Gastrocnemius medialis (tissue), 4 donors: ENCODE data around the gene PTGES2. TPM values are rescaled to one million over a fixed set of nuclear protein-coding genes. Genes with fewer than 3 reads are reported as not detected.

Experiments
- ATAC-seq, 2 donors: fragments of 150-250 bp; one replicate each; pipeline ENCODE4 v1.9.1; 2016
- DNase-seq, 2 donors: peaks; one replicate each; pipeline ENCODE4 v3.0.0-alpha.2; 2019
- H3K27ac ChIP-seq, 4 donors: fragments of 200-600 bp; sonication (generic); 1 replicate in 1 of 4; 2 replicates in 3 of 4; pipeline ENCODE4 v1.5.1; 2016 to 2018; ENCODE audit warnings: mild to moderate bottlenecking in 2 of 4, moderate library complexity in 1 of 4
- H3K27me3 ChIP-seq, 3 donors: fragments of 200-600 bp; sonication (generic) in 2 of 3; 1 replicate in 1 of 3; 2 replicates in 2 of 3; pipeline versions ENCODE4 v1.5.1 to v1.6.0; 2016 to 2019; ENCODE audit warnings: mild to moderate bottlenecking in 1 of 3, moderate library complexity in 1 of 3
- H3K36me3 ChIP-seq, 2 donors: fragments of 200-600 bp; sonication (generic) in 1 of 2; one replicate each; pipeline ENCODE4 v1.5.1; 2017 to 2018
- H3K4me1 ChIP-seq, 2 donors: fragments of 200-600 bp; sonication (generic) in 1 of 2; one replicate each; pipeline ENCODE4 v1.5.1; 2016 to 2017; ENCODE audit warnings: mild to moderate bottlenecking in 2 of 2
- H3K4me3 ChIP-seq, 4 donors: fragments of 200-600 bp; sonication (generic) in 3 of 4; 1 replicate in 1 of 4; 2 replicates in 3 of 4; pipeline ENCODE4 v1.5.1; 2016 to 2019; ENCODE audit warnings: mild to moderate bottlenecking in 2 of 4
- H3K9me3 ChIP-seq, 3 donors: fragments of 200-600 bp; sonication (generic) in 2 of 3; 1 replicate in 1 of 3; 2 replicates in 2 of 3; pipeline ENCODE4 v1.5.1; 2016 to 2019
- POLR2A ChIP-seq, 2 donors: fragments of 450-650 bp; IDR thresholded peaks; one replicate each; pipeline ENCODE4 v1.6.1; 2017; ENCODE audit warnings: antibody characterized with exemption in 2 of 2, mild to moderate bottlenecking in 2 of 2, moderate library complexity in 2 of 2
- in situ Hi-C, 4 donors: fragments of 200-750 bp; cut with MboI; loops; one replicate each; pipeline versions ENCODE4 v1.15.0 to v1.8.0; 2017; ENCODE audit warnings: low sequenced_read_pairs in 4 of 4
- intact Hi-C: fragments of 100-400 bp; cut with DNase I; formaldehyde crosslinking; loops from one replicate; pipeline ENCODE4 v1.15.1; 2023; ENCODE audit warnings: low total_unique reads
- total RNA-seq, 4 donors: library from RNA; depleted of rRNA; stranded (reverse); fragments of >200 nt; gene quantifications; one replicate each; pipeline versions ENCODE4 v1.1.0 to v1.2.3, GENCODE V29; 2016
- TF ChIP-seq, protein P1 (sequence below), 5 experiments: fragments of 450-650 bp in 3 of 5; fragments of 200-600 bp in 2 of 5; sonication (generic) in 2 of 5; IDR thresholded peaks in 4 of 5; conservative IDR thresholded peaks in 1 of 5; 1 replicate in 4 of 5; 2 replicates in 1 of 5; pipeline ENCODE4 v1.5.1; 2016 to 2019; ENCODE audit warnings: antibody characterized with exemption in 5 of 5, mild to moderate bottlenecking in 3 of 5, moderate library complexity in 3 of 5

Gene PTGES2
- total RNA-seq, 4 donors from 2014 or later = 95.2 to 266 (median 155) TPM

DNA sequence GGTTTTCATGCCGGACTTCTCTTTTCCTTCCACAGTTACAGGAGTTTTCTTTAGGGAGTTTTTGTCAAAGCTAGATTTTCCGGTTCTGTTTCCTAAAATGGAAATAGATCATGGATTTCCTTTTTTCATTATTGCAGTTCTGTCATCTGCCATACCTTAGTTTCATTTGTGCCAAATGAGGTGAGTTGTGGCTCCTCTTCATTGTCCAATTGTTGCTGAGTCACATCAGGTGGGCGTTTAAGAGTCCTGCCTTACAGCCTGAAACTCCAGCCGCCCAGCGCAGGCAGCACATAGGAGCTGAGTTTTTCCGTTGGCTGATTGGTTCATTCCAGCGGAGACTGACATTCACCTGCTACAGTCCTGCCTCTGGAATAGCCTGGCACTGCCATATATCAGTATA lies 45.4 kb downstream of the PTGES2 start:
- in situ Hi-C loops (no loop called here), intact Hi-C loops (loop anchor here (5.0 kb wide), 1 partner anchor 35 kb away; no protein-coding TSS in a partner anchor)
- Histone ChIP-seq H3K4me1 (peaks cover 27 to 41% of the 10 kb centered on the region in 2 donors), H3K36me3 (no peaks in the 10 kb centered on the region), H3K4me3 (no peak overlapping the region), H3K27ac (peak overlapping the region; percentile 64 to 83 (median 66)), H3K27me3 (no peaks in the 10 kb centered on the region), H3K9me3 (no peaks in the 10 kb centered on the region)
- ATAC-seq = no peak
- no peak for DNase-seq
- no peak for TF ChIP-seq POLR2A (IDR thresholded peaks at IDR 0.05)
- TF ChIP-seq, protein P1, sequence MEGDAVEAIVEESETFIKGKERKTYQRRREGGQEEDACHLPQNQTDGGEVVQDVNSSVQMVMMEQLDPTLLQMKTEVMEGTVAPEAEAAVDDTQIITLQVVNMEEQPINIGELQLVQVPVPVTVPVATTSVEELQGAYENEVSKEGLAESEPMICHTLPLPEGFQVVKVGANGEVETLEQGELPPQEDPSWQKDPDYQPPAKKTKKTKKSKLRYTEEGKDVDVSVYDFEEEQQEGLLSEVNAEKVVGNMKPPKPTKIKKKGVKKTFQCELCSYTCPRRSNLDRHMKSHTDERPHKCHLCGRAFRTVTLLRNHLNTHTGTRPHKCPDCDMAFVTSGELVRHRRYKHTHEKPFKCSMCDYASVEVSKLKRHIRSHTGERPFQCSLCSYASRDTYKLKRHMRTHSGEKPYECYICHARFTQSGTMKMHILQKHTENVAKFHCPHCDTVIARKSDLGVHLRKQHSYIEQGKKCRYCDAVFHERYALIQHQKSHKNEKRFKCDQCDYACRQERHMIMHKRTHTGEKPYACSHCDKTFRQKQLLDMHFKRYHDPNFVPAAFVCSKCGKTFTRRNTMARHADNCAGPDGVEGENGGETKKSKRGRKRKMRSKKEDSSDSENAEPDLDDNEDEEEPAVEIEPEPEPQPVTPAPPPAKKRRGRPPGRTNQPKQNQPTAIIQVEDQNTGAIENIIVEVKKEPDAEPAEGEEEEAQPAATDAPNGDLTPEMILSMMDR (IDR thresholded peaks at IDR 0.05 in 4 of 5, conservative IDR thresholded peaks at IDR 0.05 in 1 of 5) = no peak

GRCh38 chr9:128081056-128081455 lies 46.5 kb downstream of the PTGES2 start:
- Histone ChIP-seq H3K27ac (peak overlapping the region; percentile 64 to 83 (median 66)), H3K4me3 (no peak overlapping the region), H3K27me3 (no peaks in the 10 kb centered on the region), H3K9me3 (no peaks in the 10 kb centered on the region), H3K4me1 (peaks cover 27 to 41% of the 10 kb centered on the region in 2 donors), H3K36me3 (no peaks in the 10 kb centered on the region)
- peak in 1 of 2 donors; percentile 68 for DNase-seq
- TF ChIP-seq POLR2A (IDR thresholded peaks at IDR 0.05) = no peak
- TF ChIP-seq, protein P1 (IDR thresholded peaks at IDR 0.05 in 4 of 5, conservative IDR thresholded peaks at IDR 0.05 in 1 of 5) = no peak
- intact Hi-C loops = loop anchor here (5.0 kb wide), 1 partner anchor 36 kb away; no protein-coding TSS in a partner anchor
- ATAC-seq = peak in 1 of 2 donors; percentile 57
- in situ Hi-C loops = no loop called here

- Histone ChIP-seq H3K4me3 (no peak overlapping the region), H3K27me3 (no peaks in the 10 kb centered on the region), H3K4me1 (peaks cover 27 to 41% of the 10 kb centered on the region in 2 donors), H3K27ac (peak overlapping the region in 3 of 4 donors; percentile 64 to 83 (median 67)), H3K9me3 (no peaks in the 10 kb centered on the region), H3K36me3 (no peaks in the 10 kb centered on the region)
- no peak for ATAC-seq
- no peak for TF ChIP-seq POLR2A (IDR thresholded peaks at IDR 0.05)
- DNase-seq = no peak
- intact Hi-C loops (loop anchor here (5.0 kb wide), 1 partner anchor 37 kb away; no protein-coding TSS in a partner anchor), in situ Hi-C loops (no loop called here)
Measured at GRCh38 chr9:128080206-128080605, 47.3 kb downstream of the PTGES2 start.

DNA sequence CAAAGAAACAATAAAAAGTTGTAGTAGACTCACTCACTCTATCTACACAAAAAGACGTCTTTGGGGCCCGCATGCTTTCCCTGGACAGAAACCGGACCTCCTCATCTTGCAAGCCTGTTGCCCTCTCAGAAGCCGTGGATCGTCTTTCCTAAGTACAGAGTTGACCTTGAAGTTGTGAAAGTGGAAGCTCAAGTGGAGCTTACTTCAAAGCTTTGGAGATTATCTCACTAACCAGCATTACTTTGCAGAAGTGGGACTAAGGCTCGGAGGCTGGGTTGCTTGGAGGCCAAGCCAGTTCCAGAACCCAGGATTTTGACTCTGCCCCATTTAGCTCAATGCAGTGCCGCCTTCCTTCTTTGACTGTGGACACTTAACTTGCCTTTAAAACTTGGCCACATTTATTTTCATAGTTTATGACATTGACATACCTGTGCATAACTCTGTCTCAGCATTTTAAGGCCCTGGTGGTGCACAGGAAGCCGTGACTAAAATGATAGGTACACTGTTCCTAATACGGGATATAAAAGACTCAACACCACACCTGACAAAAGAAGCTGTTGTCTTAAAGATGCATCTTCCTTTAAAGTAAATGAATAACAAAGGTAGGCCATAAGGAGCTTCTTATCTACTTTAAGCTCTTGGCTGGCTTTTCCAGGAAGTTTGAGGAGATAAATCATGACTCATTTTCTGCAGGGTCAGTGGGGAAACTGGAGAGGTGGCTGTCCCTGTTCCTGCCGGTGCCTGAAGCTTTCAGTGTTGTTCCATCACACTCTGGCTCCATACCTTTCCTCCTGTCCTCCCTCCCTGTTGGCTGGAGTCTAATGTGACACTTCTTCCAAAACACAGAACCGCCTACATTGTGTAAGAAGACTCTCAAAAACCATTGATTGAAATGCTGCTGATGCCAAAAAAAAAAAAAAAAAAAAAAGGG lies 48.8 kb downstream of the PTGES2 start:
- intact Hi-C loops (loop anchor here (5.0 kb wide), 1 partner anchor 1266 kb away; no protein-coding TSS in a partner anchor), in situ Hi-C loops (no loop called here)
- Histone ChIP-seq H3K27me3 (no peaks in the 10 kb centered on the region), H3K4me3 (peak overlapping the region in 1 of 4 donors; percentile 6), H3K36me3 (no peaks in the 10 kb centered on the region), H3K27ac (peak overlapping the region; percentile 75 to 84 (median 82)), H3K9me3 (no peaks in the 10 kb centered on the region), H3K4me1 (peaks cover 29 to 49% of the 10 kb centered on the region in 2 donors)
- DNase-seq = peak; percentile 65 to 79
- ATAC-seq = peak; percentile 95
- peak in 1 of 2 donors; percentile 24 for TF ChIP-seq POLR2A (IDR thresholded peaks at IDR 0.05)
- TF ChIP-seq, protein P1 (IDR thresholded peaks at IDR 0.05 in 4 of 5, conservative IDR thresholded peaks at IDR 0.05 in 1 of 5) = no peak
